Activated B cell treated with CpG ODN at 0.5 μM for 24 hours (primary cell): ENCODE data around the gene ARRB1. TPM values are rescaled to one million over a fixed set of nuclear protein-coding genes. Genes with fewer than 3 reads are reported as not detected.

Experiments
- ATAC-seq: fragments of 200-7000 bp; cut with Tn5 transposase; one replicate; pipeline ENCODE4 v1.10.0; 2021; ENCODE audit warnings: low read depth, mild to moderate bottlenecking, moderate library complexity
- CTCF ChIA-PET: fragments of 350-600 bp; sonication (Branson Sonifier 250); formaldehyde crosslinking; loops from one replicate; lab custom pipeline; 2021; ENCODE audit warnings: antibody characterized with exemption; lab: Charles Lee
- POLR2A ChIA-PET: fragments of 350-600 bp; sonication (Branson Sonifier 250); formaldehyde crosslinking; loops from one replicate; lab custom pipeline; 2021; ENCODE audit warnings: antibody characterized with exemption; lab: Charles Lee
- DNase-seq: peaks from one replicate; pipeline ENCODE4 v3.0.0; 2022
- H3K27ac Mint-ChIP-seq: one replicate; pipeline ENCODE4 v1.8.0; 2020; ENCODE audit warnings: mixed read lengths
- H3K27me3 Mint-ChIP-seq: one replicate; pipeline ENCODE4 v1.8.0; 2021; ENCODE audit warnings: mixed read lengths
- H3K36me3 Mint-ChIP-seq: one replicate; pipeline ENCODE4 v1.8.0; 2021; ENCODE audit warnings: low read depth, mixed read lengths
- H3K4me1 Mint-ChIP-seq: one replicate; pipeline ENCODE4 v1.8.0; 2021; ENCODE audit warnings: mixed read lengths
- H3K4me3 Mint-ChIP-seq: one replicate; pipeline ENCODE4 v1.8.0; 2020; ENCODE audit warnings: mild to moderate bottlenecking, mixed read lengths
- H3K9me3 Mint-ChIP-seq: one replicate; pipeline ENCODE4 v1.8.0; 2020; ENCODE audit warnings: mixed read lengths
- CTCF ChIP-seq: fragments of 200-600 bp; IDR thresholded peaks from one replicate; pipeline ENCODE4 v1.8.0; 2022; ENCODE audit warnings: antibody characterized with exemption, mild to moderate bottlenecking
- intact Hi-C: fragments of 100-400 bp; cut with micrococcal nuclease; formaldehyde crosslinking; loops from one replicate; pipeline ENCODE4 v1.15.1; 2024
- total RNA-seq: library from RNA; stranded (reverse); gene quantifications from 2 replicates; pipeline ENCODE4 v1.2.3, GENCODE V29; 2022

Gene ARRB1
- total RNA-seq, 1 donor from 2014 or later: 0.62 TPM

- POLR2A ChIA-PET: no interaction called here
- intact Hi-C loops: no loop called here
- no peak overlapping the region for H3K4me3 Mint-ChIP-seq
- DNase-seq (no peak), ATAC-seq (no peak)
- CTCF ChIA-PET: interaction anchor here (0.9 to 2.0 kb wide), 3 partner anchors 10 to 98 kb away, joined by 4 to 6 read pairs (median 4); no protein-coding TSS in a partner anchor
- no peak for TF ChIP-seq CTCF
- H3K9me3 Mint-ChIP-seq: no peaks in the 10 kb centered on the region
- H3K27ac Mint-ChIP-seq: no peak overlapping the region
- H3K36me3 Mint-ChIP-seq: no peaks in the 10 kb centered on the region
- peaks cover 52% of the 10 kb centered on the region for H3K27me3 Mint-ChIP-seq
- peaks cover 10% of the 10 kb centered on the region for H3K4me1 Mint-ChIP-seq
These were observed 112.6 kb downstream of the ARRB1 start for GRCh38 chr11:75238595-75239440.

- ATAC-seq (no peak), DNase-seq (no peak)
- no peaks in the 10 kb centered on the region for H3K36me3 Mint-ChIP-seq
- CTCF ChIA-PET: interaction anchor here (2.0 kb wide), 1 partner anchor 96 kb away, joined by 6 read pairs; no protein-coding TSS in a partner anchor
- peaks cover 42% of the 10 kb centered on the region for H3K27me3 Mint-ChIP-seq
- intact Hi-C loops: no loop called here
- H3K4me1 Mint-ChIP-seq: peaks cover 5% of the 10 kb centered on the region
- no peak for TF ChIP-seq CTCF
- no peak overlapping the region for H3K27ac Mint-ChIP-seq
- H3K9me3 Mint-ChIP-seq: no peaks in the 10 kb centered on the region
- POLR2A ChIA-PET: no interaction called here
- H3K4me3 Mint-ChIP-seq: no peak overlapping the region
These were observed 114.4 kb downstream of the ARRB1 start for GRCh38 chr11:75237050-75237449.

DNA sequence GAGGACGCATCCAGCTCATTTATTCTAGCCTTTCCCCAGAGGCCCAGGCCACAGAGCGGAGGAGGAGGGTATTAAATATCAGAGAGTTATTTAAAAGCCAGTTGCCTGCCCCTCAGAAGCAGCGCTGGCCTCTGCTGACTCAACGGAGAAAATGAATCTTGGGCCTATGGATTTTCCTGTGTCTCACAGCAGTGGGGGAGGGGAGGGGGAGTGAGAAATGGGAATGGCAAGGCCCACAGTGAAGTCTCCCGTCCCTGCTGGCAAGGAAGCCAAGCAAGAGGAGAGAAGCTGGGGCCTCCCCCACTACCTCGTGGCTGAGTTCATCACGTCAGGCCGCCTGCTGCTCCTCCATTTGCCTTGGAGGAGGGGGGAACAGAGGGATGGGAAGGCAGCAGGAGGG, 115.4 kb downstream of the ARRB1 start:
- H3K4me1 Mint-ChIP-seq: peaks cover 5% of the 10 kb centered on the region
- no peak overlapping the region for H3K4me3 Mint-ChIP-seq

DNA sequence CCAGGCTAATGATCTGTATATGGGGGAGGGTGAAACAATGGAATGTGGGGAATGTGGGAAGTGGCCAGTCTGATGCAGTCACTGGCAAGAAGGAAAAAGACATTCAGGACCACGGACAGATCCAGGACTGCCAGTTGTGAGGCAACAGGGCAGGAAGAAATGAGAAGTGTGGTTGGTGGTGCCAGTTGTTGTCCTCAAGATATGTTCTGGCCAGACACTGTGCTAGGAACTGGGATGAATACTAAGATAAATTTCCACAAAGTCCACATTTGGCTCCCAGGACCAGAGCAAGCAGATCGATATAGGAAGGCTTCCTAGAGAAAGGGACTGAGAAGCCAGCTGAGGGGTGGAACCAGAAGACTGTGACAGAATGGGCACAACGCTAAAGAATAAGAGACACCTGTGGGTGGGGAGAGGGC, 117.7 kb downstream of the ARRB1 start:
- Mint-ChIP-seq H3K27ac (no peak overlapping the region), H3K4me1 (no peaks in the 10 kb centered on the region), H3K36me3 (no peaks in the 10 kb centered on the region), H3K4me3 (no peak overlapping the region), H3K27me3 (peaks cover 36% of the 10 kb centered on the region), H3K9me3 (no peaks in the 10 kb centered on the region)
- no peak for DNase-seq
- no peak for TF ChIP-seq CTCF
- intact Hi-C loops: no loop called here
- ChIA-PET POLR2A (no interaction called here), CTCF (interaction anchor here (2.1 kb wide), 1 partner anchor 91 kb away, joined by 5 read pairs; no protein-coding TSS in a partner anchor)
- ATAC-seq: no peak

More for the DNA sequence above, 115.4 kb downstream of the ARRB1 start:
- Mint-ChIP-seq H3K27ac (no peak overlapping the region), H3K27me3 (peaks cover 44% of the 10 kb centered on the region), H3K9me3 (no peaks in the 10 kb centered on the region), H3K36me3 (no peaks in the 10 kb centered on the region)
- ChIA-PET POLR2A (no interaction called here), CTCF (no interaction called here)
- no peak for DNase-seq
- ATAC-seq: no peak
- intact Hi-C loops: no loop called here
- no peak for TF ChIP-seq CTCF

- intact Hi-C loops: no loop called here
- Mint-ChIP-seq H3K4me3 (no peak overlapping the region), H3K9me3 (no peaks in the 10 kb centered on the region), H3K27me3 (peaks cover 18% of the 10 kb centered on the region), H3K36me3 (no peaks in the 10 kb centered on the region), H3K4me1 (no peaks in the 10 kb centered on the region), H3K27ac (no peak overlapping the region)
- no peak for TF ChIP-seq CTCF
- no peak for ATAC-seq
- no peak for DNase-seq
- ChIA-PET POLR2A (no interaction called here), CTCF (interaction anchor here (1.2 kb wide), 1 partner anchor 11 kb away, joined by 3 read pairs; the partner anchor contains the start of gene TPBGL)
These were observed 120.8 kb downstream of the ARRB1 start for GRCh38 chr11:75230621-75231020.
